IMR-90 (cell line): ENCODE results near the gene EPGN.

ENCODE experiments used
- CTCF ChIP-seq: conservative IDR thresholded peaks from 2 replicates; pipeline ENCODE4 v1.5.1; 2012; ENCODE audit warnings: mild to moderate bottlenecking, low read depth, low read length, improper control_type of control experiment
- ELK1 ChIP-seq: fragments of 150-350 bp; IDR thresholded peaks from 2 replicates; pipeline ENCODE4 v1.6.1; 2016; ENCODE audit warnings: low read depth, mild to moderate bottlenecking, low read length, moderate library complexity, borderline replicate concordance
- MAZ ChIP-seq: IDR thresholded peaks from 2 replicates; pipeline ENCODE4 v1.6.1; 2012; ENCODE audit warnings: low read depth, mild to moderate bottlenecking, low read length, improper control_type of control experiment, moderate library complexity, borderline replicate concordance
- RAD21 ChIP-seq: IDR thresholded peaks from 2 replicates; pipeline ENCODE4 v1.6.1; 2012; ENCODE audit warnings: low read length, improper control_type of control experiment
- RFX5 ChIP-seq: IDR thresholded peaks from 2 replicates; pipeline ENCODE4 v1.8.0; 2012; ENCODE audit warnings: low read depth, mild to moderate bottlenecking, low read length, moderate library complexity
- USF2 ChIP-seq: fragments of 150-350 bp; IDR thresholded peaks from 2 replicates; pipeline ENCODE4 v1.6.1; 2017; ENCODE audit warnings: mild to moderate bottlenecking, antibody characterized with exemption, low read length, low read depth

- TF ChIP-seq USF2 (no peak), CTCF (no peak), RAD21 (no peak), ELK1 (no peak), MAZ (no peak), RFX5 (no peak)
Measured at GRCh38 chr4:74322301-74322700, 14.0 kb downstream of the EPGN start.
